Measurements from ENCODE around the gene UVSSA. TPM values are rescaled to one million over a fixed set of nuclear protein-coding genes. Genes with fewer than 3 reads are reported as not detected.

Gene UVSSA
- polyA plus RNA-seq, 1 of the 3 experiments (the other 2 are of a cell fraction): 14.9 TPM

GRCh38 chr4:1413204-1413663, 66.2 kb downstream of the UVSSA start:
- Histone ChIP-seq H3K27ac (ENCODE audit: low read depth in 2 of 2, low read length in 1 of 2) (no peak overlapping the region), H3K36me3 (replicated peaks in 1 of 2; ENCODE audit: control insufficient read depth in 1 of 2, insufficient read depth in 2 of 2, low read length in 1 of 2) (no peaks in the 10 kb centered on the region), H4K20me1 (ENCODE audit: insufficient read depth) (no peaks in the 10 kb centered on the region), H3K4me1 (ENCODE audit: control insufficient read depth in 1 of 2, insufficient read depth in 2 of 2, low read depth in 1 of 2, low read length in 1 of 2) (no peaks in the 10 kb centered on the region), H3K9me2 (no peaks in the 10 kb centered on the region), H3K79me2 (ENCODE audit: insufficient read depth) (no peaks in the 10 kb centered on the region), H3K4me2 (no peak overlapping the region), H3K27me3 (ENCODE audit: insufficient read depth) (peaks cover 85% of the 10 kb centered on the region), H3K9ac (no peak overlapping the region), H3K4me3 (ENCODE audit: low read depth in 2 of 2, low read length in 1 of 2) (no peak overlapping the region), H3F3A (replicated peaks; ENCODE audit: insufficient read depth) (no peaks in the 10 kb centered on the region), H2AFZ (ENCODE audit: low read depth) (no peak overlapping the region), H3K9me3 (no peaks in the 10 kb centered on the region)
- peak; percentile 21 for DNase-seq
- WGBS (ENCODE audit: low lambda C conversion rate): 25% methylated on average over 12 of the region's 16 CpGs
- ChIA-PET POLR2A (no interaction called here), CTCF (interaction anchor here (0.7 to 1.0 kb wide), 3 partner anchors 13 to 250 kb away, joined by 3 read pairs; no protein-coding TSS in a partner anchor)
- TF ChIP-seq REST (IDR thresholded peaks at IDR 0.05; ENCODE audit: low read depth, low read length): no peak
- no peak for TF ChIP-seq GABPA (IDR thresholded peaks at IDR 0.05; ENCODE audit: low read depth)
- TF ChIP-seq NRF1 (IDR thresholded peaks at IDR 0.05; ENCODE audit: low read depth, low read length): no peak
- TF ChIP-seq YY1 (IDR thresholded peaks at IDR 0.05; ENCODE audit: low read depth): no peak
- TF ChIP-seq RAD21 (IDR thresholded peaks at IDR 0.05; ENCODE audit: low read length): no peak
- no peak for TF ChIP-seq MAX (IDR thresholded peaks at IDR 0.05; ENCODE audit: low read depth)
- TF ChIP-seq USF1 (IDR thresholded peaks at IDR 0.05; ENCODE audit: borderline replicate concordance, low read depth): no peak
- no peak for TF ChIP-seq NFIC (IDR thresholded peaks at IDR 0.05; ENCODE audit: borderline replicate concordance)
- TF ChIP-seq EZH2phosphoT487 (IDR thresholded peaks at IDR 0.05; ENCODE audit: borderline replicate concordance, low read depth): no peak
- no peak for TF ChIP-seq GATA2 (CRISPR knock-in tag; IDR thresholded peaks at IDR 0.05)
- TF ChIP-seq POLR2AphosphoS5 (IDR thresholded peaks at IDR 0.05; ENCODE audit: low read depth, low read length): no peak

GRCh38 chr4:1413687-1414479, 66.9 kb downstream of the UVSSA start:
- no peaks in the 10 kb centered on the region for H3K9me2 ChIP-seq
- peaks cover 84% of the 10 kb centered on the region for H3K27me3 ChIP-seq (ENCODE audit: insufficient read depth)
- no peak overlapping the region for H3K9ac ChIP-seq
- ChIA-PET POLR2A (no interaction called here), CTCF (interaction anchor here (1.0 kb wide), 1 partner anchor 21 kb away, joined by 3 read pairs; no protein-coding TSS in a partner anchor)
- no peaks in the 10 kb centered on the region for H3K79me2 ChIP-seq (ENCODE audit: insufficient read depth)
- DNase-seq: peak; percentile 34
- H3K36me3 ChIP-seq (replicated peaks in 1 of 2; ENCODE audit: control insufficient read depth in 1 of 2, insufficient read depth in 2 of 2, low read length in 1 of 2): no peaks in the 10 kb centered on the region
- H3K27ac ChIP-seq (ENCODE audit: low read depth in 2 of 2, low read length in 1 of 2): no peak overlapping the region
- H3K4me1 ChIP-seq (ENCODE audit: control insufficient read depth in 1 of 2, insufficient read depth in 2 of 2, low read depth in 1 of 2, low read length in 1 of 2): no peaks in the 10 kb centered on the region
- no peak overlapping the region for H3K4me2 ChIP-seq
- H4K20me1 ChIP-seq (ENCODE audit: insufficient read depth): no peaks in the 10 kb centered on the region
- H3K4me3 ChIP-seq (ENCODE audit: low read depth in 2 of 2, low read length in 1 of 2): no peak overlapping the region
- TF ChIP-seq YY1 (IDR thresholded peaks at IDR 0.05; ENCODE audit: low read depth): no peak
- TF ChIP-seq TCF12 (IDR thresholded peaks at IDR 0.05): no peak
- TF ChIP-seq EZH2phosphoT487 (IDR thresholded peaks at IDR 0.05; ENCODE audit: borderline replicate concordance, low read depth): no peak
- no peak for TF ChIP-seq TEAD4 (IDR thresholded peaks at IDR 0.05; ENCODE audit: borderline replicate concordance, insufficient read depth)
- TF ChIP-seq POLR2AphosphoS5 (IDR thresholded peaks at IDR 0.05; ENCODE audit: low read depth, low read length): no peak
- no peak for TF ChIP-seq NRF1 (IDR thresholded peaks at IDR 0.05; ENCODE audit: low read depth, low read length)
- TF ChIP-seq MAX (IDR thresholded peaks at IDR 0.05; ENCODE audit: low read depth): no peak
- no peaks in the 10 kb centered on the region for H3F3A ChIP-seq (replicated peaks; ENCODE audit: insufficient read depth)
- 21% methylated on average over 49 of the region's 77 CpGs for WGBS (ENCODE audit: low lambda C conversion rate)
- H3K9me3 ChIP-seq: no peaks in the 10 kb centered on the region
- H2AFZ ChIP-seq (ENCODE audit: low read depth): no peak overlapping the region

All from SK-N-SH (cell line).